Smooth muscle cell (in vitro differentiated cells): ENCODE data around the gene ZNF618. TPM values are rescaled to one million over a fixed set of nuclear protein-coding genes. Genes with fewer than 3 reads are reported as not detected.

Experiments used
- DNase-seq: peaks from one replicate; lab custom pipeline; 2025; ENCODE audit not compliant: unreplicated experiment; lab: John Stamatoyannopoulos, UW
- H2AFZ ChIP-seq: fragments of 200-600 bp; sonication (generic); 2 replicates; pipeline ENCODE4 v1.6.0; 2016; ENCODE audit warnings: antibody characterized with exemption, low read depth, mild to moderate bottlenecking
- H3F3A ChIP-seq: fragments of 200-600 bp; sonication (generic); 2 replicates; pipeline ENCODE4 v1.6.0; 2017; ENCODE audit warnings: antibody characterized with exemption, low read depth
- H3K27ac ChIP-seq: fragments of 200-600 bp; sonication (generic); 2 replicates; pipeline ENCODE4 v1.5.1; 2016; ENCODE audit warnings: low read depth, mild to moderate bottlenecking
- H3K27me3 ChIP-seq: fragments of 200-600 bp; sonication (generic); 2 replicates; pipeline ENCODE4 v1.6.1; 2016; ENCODE audit warnings: low read depth, mild to moderate bottlenecking
- H3K36me3 ChIP-seq: fragments of 200-600 bp; sonication (generic); 2 replicates; pipeline ENCODE4 v1.5.1; 2016; ENCODE audit warnings: low read depth
- H3K4me1 ChIP-seq: fragments of 200-600 bp; sonication (generic); 2 replicates; pipeline ENCODE4 v1.5.1; 2016; ENCODE audit warnings: low read depth
- H3K4me2 ChIP-seq: fragments of 200-600 bp; sonication (generic); 2 replicates; pipeline ENCODE4 v1.6.0; 2016; ENCODE audit warnings: mild to moderate bottlenecking
- H3K4me3 ChIP-seq: fragments of 200-600 bp; sonication (generic); 2 replicates; pipeline ENCODE4 v1.5.1; 2016; ENCODE audit warnings: mild to moderate bottlenecking
- H3K79me2 ChIP-seq: fragments of 200-600 bp; sonication (generic); 2 replicates; pipeline ENCODE4 v1.6.0; 2016; ENCODE audit warnings: low read depth, mild to moderate bottlenecking
- H3K9ac ChIP-seq: fragments of 200-600 bp; sonication (generic); 2 replicates; pipeline ENCODE4 v1.6.0; 2016; ENCODE audit warnings: low read depth
- H3K9me3 ChIP-seq: fragments of 200-600 bp; sonication (generic); replicated peaks from 2 replicates; pipeline ENCODE4 v1.5.1; 2016; ENCODE audit warnings: low read depth
- H4K20me1 ChIP-seq: fragments of 200-600 bp; sonication (generic); 2 replicates; pipeline ENCODE4 v1.6.0; 2016; ENCODE audit warnings: low read depth
- WGBS: methylation state at CpG from one replicate; pipeline ENCODE4 v1.1.7; 2016; ENCODE audit warnings: low lambda C conversion rate; 5-methylcytosine and 5-hydroxymethylcytosine counted together
- polyA plus RNA-seq: library from polyadenylated mRNA; unstranded; fragments of >200 nt; fragmentation: Nextera tagmentation; extraction: Ambion mirVana; gene quantifications from 2 replicates; pipeline ENCODE4 v1.2.1, GENCODE V29; 2016
- total RNA-seq: library from RNA; depleted of rRNA; stranded (reverse); fragments of >200 nt; gene quantifications from 2 replicates; pipeline ENCODE4 v1.2.3, GENCODE V29; 2014
- TF ChIP-seq, protein P1 (sequence below): fragments of 200-600 bp; sonication (generic); IDR thresholded peaks from 2 replicates; pipeline ENCODE4 v1.5.1; 2017; ENCODE audit warnings: borderline replicate concordance, mild to moderate bottlenecking, antibody characterized with exemption; ENCODE audit not compliant: insufficient read depth, poor library complexity, severe bottlenecking

Gene ZNF618
- total and polyA plus RNA-seq, 2 experiments from 2014 or later, result 9.9 to 19.5 TPM

DNA sequence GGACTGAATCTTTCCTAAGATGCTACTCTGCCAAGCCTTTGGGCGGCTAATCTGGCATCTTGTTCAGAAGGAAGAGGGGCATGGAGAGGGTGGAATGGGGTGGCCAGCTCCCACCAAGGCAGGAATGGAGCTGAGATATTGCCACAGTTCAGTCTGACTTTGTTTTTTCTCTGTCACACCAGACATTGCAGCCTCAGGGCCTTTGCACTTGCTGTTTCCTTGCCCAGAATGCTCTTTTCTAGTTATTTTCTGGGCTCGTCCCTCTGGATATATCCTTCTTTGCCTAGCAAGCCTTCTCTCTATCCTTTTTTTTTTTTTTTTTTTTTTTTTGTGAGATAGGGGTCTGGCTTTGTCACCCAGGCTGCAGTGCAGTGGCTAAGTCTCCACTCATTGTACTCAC, 40.8 kb downstream of the ZNF618 start:
- Histone ChIP-seq H3K27ac (no peak overlapping the region), H3K9me3 (no peaks in the 10 kb centered on the region), H3K27me3 (no peaks in the 10 kb centered on the region), H3K4me2 (no peak overlapping the region), H3F3A (no peaks in the 10 kb centered on the region), H4K20me1 (peaks cover 99% of the 10 kb centered on the region), H3K9ac (no peak overlapping the region), H3K4me1 (peaks cover 4% of the 10 kb centered on the region), H3K36me3 (no peaks in the 10 kb centered on the region), H3K79me2 (peaks cover 21% of the 10 kb centered on the region), H3K4me3 (no peak overlapping the region), H2AFZ (no peak overlapping the region)
- no peak for DNase-seq
- TF ChIP-seq, protein P1, sequence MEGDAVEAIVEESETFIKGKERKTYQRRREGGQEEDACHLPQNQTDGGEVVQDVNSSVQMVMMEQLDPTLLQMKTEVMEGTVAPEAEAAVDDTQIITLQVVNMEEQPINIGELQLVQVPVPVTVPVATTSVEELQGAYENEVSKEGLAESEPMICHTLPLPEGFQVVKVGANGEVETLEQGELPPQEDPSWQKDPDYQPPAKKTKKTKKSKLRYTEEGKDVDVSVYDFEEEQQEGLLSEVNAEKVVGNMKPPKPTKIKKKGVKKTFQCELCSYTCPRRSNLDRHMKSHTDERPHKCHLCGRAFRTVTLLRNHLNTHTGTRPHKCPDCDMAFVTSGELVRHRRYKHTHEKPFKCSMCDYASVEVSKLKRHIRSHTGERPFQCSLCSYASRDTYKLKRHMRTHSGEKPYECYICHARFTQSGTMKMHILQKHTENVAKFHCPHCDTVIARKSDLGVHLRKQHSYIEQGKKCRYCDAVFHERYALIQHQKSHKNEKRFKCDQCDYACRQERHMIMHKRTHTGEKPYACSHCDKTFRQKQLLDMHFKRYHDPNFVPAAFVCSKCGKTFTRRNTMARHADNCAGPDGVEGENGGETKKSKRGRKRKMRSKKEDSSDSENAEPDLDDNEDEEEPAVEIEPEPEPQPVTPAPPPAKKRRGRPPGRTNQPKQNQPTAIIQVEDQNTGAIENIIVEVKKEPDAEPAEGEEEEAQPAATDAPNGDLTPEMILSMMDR, result no peak
- 98% methylated on average over 2 of the region's 2 CpGs for WGBS

DNA sequence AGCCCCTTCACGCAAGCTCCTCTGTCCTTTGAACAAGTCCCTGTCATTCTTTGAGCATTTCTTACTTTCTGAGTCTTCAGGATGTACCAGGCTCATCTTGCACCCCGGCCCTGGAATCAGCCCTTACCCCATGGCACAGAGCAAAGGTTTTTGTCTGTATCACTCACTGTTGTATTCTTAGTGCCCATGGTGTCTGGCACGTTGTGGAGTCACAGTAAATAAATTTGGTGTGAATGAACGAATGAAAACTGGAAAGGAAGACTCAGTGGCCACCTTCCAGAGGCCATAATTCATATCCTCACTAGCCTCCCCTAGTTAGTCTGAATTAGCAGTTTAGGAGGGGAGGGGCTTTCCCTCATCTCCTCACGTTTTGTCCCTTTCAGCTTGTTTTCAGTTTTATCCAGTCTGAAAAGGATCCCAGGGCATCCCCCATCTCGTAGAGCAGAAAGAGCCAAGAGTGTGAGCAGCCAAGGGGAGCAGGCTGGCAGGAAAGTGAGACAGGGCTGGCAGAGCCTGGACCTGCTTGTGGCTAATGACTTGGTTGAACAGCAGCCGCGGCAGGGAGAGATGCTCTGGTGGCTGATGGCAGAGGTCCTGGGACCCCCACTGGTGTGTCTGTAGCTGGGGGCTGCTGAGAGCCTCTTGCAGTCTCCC, 42.7 kb downstream of the ZNF618 start:
- Histone ChIP-seq H3K27me3 (no peaks in the 10 kb centered on the region), H3K4me3 (no peak overlapping the region), H3K36me3 (no peaks in the 10 kb centered on the region), H4K20me1 (peaks cover 83% of the 10 kb centered on the region), H3K4me1 (no peaks in the 10 kb centered on the region), H2AFZ (no peak overlapping the region), H3K79me2 (peaks cover 34% of the 10 kb centered on the region), H3K9ac (no peak overlapping the region), H3K9me3 (no peaks in the 10 kb centered on the region), H3F3A (no peaks in the 10 kb centered on the region), H3K27ac (no peak overlapping the region), H3K4me2 (no peak overlapping the region)
- TF ChIP-seq, protein P1, result no peak
- 95% methylated on average over 8 of the region's 8 CpGs for WGBS
- DNase-seq, result no peak

GRCh38 chr9:113919382-113919781, 43.3 kb downstream of the ZNF618 start:
- 97% methylated on average over 9 of the region's 9 CpGs for WGBS
- Histone ChIP-seq H4K20me1 (peaks cover 78% of the 10 kb centered on the region), H3K4me1 (no peaks in the 10 kb centered on the region), H3F3A (no peaks in the 10 kb centered on the region), H3K27me3 (no peaks in the 10 kb centered on the region), H3K79me2 (peaks cover 40% of the 10 kb centered on the region), H3K9me3 (no peaks in the 10 kb centered on the region), H2AFZ (no peak overlapping the region), H3K36me3 (no peaks in the 10 kb centered on the region), H3K9ac (no peak overlapping the region), H3K4me3 (no peak overlapping the region), H3K27ac (no peak overlapping the region), H3K4me2 (no peak overlapping the region)
- no peak for DNase-seq
- TF ChIP-seq, protein P1, result no peak

DNA sequence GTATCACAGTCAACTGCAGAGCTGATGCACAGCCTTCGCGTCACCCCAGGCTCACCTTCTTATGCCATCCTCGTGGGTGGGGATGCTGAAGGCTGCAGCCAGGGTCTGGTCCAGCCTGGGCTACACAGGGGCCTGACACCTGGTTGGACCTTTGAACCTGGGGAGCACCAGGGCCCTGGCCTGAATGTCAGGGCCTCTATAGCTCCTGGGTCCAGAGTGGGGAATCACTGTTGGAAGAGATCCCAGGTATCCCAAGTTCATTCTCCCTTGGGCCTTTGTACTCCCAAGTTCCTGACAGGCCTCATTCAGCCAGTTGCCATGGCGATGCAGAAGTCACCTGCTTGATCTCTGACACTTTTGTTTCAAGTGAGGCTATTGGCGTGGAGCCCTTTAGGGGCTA, 43.8 kb downstream of the ZNF618 start:
- no peaks in the 10 kb centered on the region for H3K4me1 ChIP-seq
- no peak overlapping the region for H3K4me2 ChIP-seq
- H3K9ac ChIP-seq, result no peak overlapping the region
- H3K36me3 ChIP-seq, result no peaks in the 10 kb centered on the region
- WGBS, result 98% methylated on average over 5 of the region's 5 CpGs
- no peak overlapping the region for H3K4me3 ChIP-seq
- H4K20me1 ChIP-seq, result peaks cover 78% of the 10 kb centered on the region
- no peak overlapping the region for H3K27ac ChIP-seq
- no peaks in the 10 kb centered on the region for H3K27me3 ChIP-seq
- H2AFZ ChIP-seq, result no peak overlapping the region
- TF ChIP-seq, protein P1, result no peak
- H3K9me3 ChIP-seq, result no peaks in the 10 kb centered on the region
- H3F3A ChIP-seq, result no peaks in the 10 kb centered on the region
- peaks cover 43% of the 10 kb centered on the region for H3K79me2 ChIP-seq
- DNase-seq, result no peak
